Panc1 (cell line): ENCODE results near the gene TAGLN. TPM values are rescaled to one million over a fixed set of nuclear protein-coding genes. Genes with fewer than 3 reads are reported as not detected.

Experiments
- ATAC-seq: fragments of 200-7000 bp; cut with Tn5 transposase; 2 replicates; pipeline ENCODE4 v1.9.1; 2020; ENCODE audit warnings: mild to moderate bottlenecking, moderate library complexity
- BruUV-seq: library from RNA; stranded (reverse); fragments of 400-500 nt; replicated peaks from 2 replicates; lab custom pipeline; 2021; lab: Mats Ljungman, UMichigan
- CTCF ChIA-PET: fragments of 300-600 bp; sonication (Branson Sonifier 250); formaldehyde crosslinking; loops from one replicate; lab custom pipeline; 2022; ENCODE audit warnings: antibody characterized with exemption; lab: Charles Lee
- POLR2A ChIA-PET: fragments of 300-600 bp; sonication (Branson Sonifier 250); formaldehyde crosslinking; loops from one replicate; lab custom pipeline; 2022; ENCODE audit warnings: antibody characterized with exemption; lab: Charles Lee
- DNase-seq: peaks from one replicate; pipeline ENCODE4 v3.0.0-alpha.2; 2010; ENCODE audit warnings: low read depth, low spot score
- H3K27ac ChIP-seq: 2 replicates; pipeline ENCODE4 v1.5.1; 2011; ENCODE audit warnings: mild to moderate bottlenecking, low read length, inconsistent platforms
- H3K27me3 ChIP-seq: fragments of 200-500 bp; sonication (Bioruptor generic); 2 replicates; pipeline ENCODE4 v1.6.0; 2014; ENCODE audit warnings: low read length, inconsistent platforms; ENCODE audit not compliant: control insufficient read depth, insufficient read depth
- H3K36me3 ChIP-seq: fragments of 200-500 bp; sonication (Bioruptor generic); 2 replicates; pipeline ENCODE4 v1.5.1; 2014; ENCODE audit warnings: inconsistent platforms, mild to moderate bottlenecking, low read length, moderate library complexity; ENCODE audit not compliant: control insufficient read depth, insufficient read depth
- H3K4me1 ChIP-seq: 2 replicates; pipeline ENCODE4 v1.5.1; 2011; ENCODE audit warnings: inconsistent platforms, mild to moderate bottlenecking, low read length, moderate library complexity; ENCODE audit not compliant: control insufficient read depth, insufficient read depth
- H3K4me3 ChIP-seq, 2 experiments: 2 replicates each; pipeline ENCODE4 v1.5.1; 2011 to 2012; ENCODE audit warnings: low read depth in 2 of 2, low read length in 2 of 2, mild to moderate bottlenecking in 2 of 2, inconsistent platforms in 1 of 2, moderate library complexity in 1 of 2
- H3K9me3 ChIP-seq: fragments of 200-500 bp; sonication (Bioruptor generic); 2 replicates; pipeline ENCODE4 v1.5.1; 2014; ENCODE audit warnings: low read depth, mild to moderate bottlenecking, inconsistent platforms, low read length, moderate library complexity; ENCODE audit not compliant: control insufficient read depth, insufficient read depth
- POLR2AphosphoS5 ChIP-seq: IDR thresholded peaks from 2 replicates; pipeline ENCODE4 v1.6.1; 2012; ENCODE audit warnings: mild to moderate bottlenecking, low read depth, low read length, moderate library complexity
- SIN3A ChIP-seq: IDR thresholded peaks from 2 replicates; pipeline ENCODE4 v1.6.1; 2012; ENCODE audit warnings: low read depth, mild to moderate bottlenecking, low read length, moderate library complexity, borderline replicate concordance; ENCODE audit not compliant: insufficient read depth
- TCF7L2 ChIP-seq: IDR thresholded peaks from 2 replicates; pipeline ENCODE4 v1.6.1; 2011; ENCODE audit warnings: mild to moderate bottlenecking, low read depth, low read length, inconsistent platforms
- in situ Hi-C: cut with HindIII; loops from 2 replicates; pipeline ENCODE4 v1.10.0; 2016; ENCODE audit warnings: low sequenced_read_pairs, low pct_unique_long_range_greater_than_20kb
- intact Hi-C: fragments of 100-400 bp; cut with micrococcal nuclease; formaldehyde crosslinking; loops from one replicate; pipeline ENCODE4 v1.10.0; 2022; ENCODE audit not compliant: unreplicated experiment
- total RNA-seq: library from RNA; stranded (reverse); gene quantifications from one replicate; pipeline ENCODE4 v1.2.1, GENCODE V29; 2021; ENCODE audit not compliant: unreplicated experiment
- TF ChIP-seq, protein P1 (sequence below), 2 experiments: IDR thresholded peaks; 2 replicates each; pipeline ENCODE4 v1.6.1; 2011 to 2012; ENCODE audit warnings: low read depth in 2 of 2, control low read depth in 1 of 2, low read length in 1 of 2, mild to moderate bottlenecking in 1 of 2, moderate library complexity in 1 of 2; ENCODE audit not compliant: insufficient read depth in 1 of 2
- TF ChIP-seq, protein P2 (sequence below): fragments of 450-650 bp; IDR thresholded peaks from 2 replicates; pipeline ENCODE4 v1.5.1; 2017; ENCODE audit warnings: mild to moderate bottlenecking

Gene TAGLN
- total RNA-seq, 1 experiment from 2014 or later: 6.4 TPM

DNA sequence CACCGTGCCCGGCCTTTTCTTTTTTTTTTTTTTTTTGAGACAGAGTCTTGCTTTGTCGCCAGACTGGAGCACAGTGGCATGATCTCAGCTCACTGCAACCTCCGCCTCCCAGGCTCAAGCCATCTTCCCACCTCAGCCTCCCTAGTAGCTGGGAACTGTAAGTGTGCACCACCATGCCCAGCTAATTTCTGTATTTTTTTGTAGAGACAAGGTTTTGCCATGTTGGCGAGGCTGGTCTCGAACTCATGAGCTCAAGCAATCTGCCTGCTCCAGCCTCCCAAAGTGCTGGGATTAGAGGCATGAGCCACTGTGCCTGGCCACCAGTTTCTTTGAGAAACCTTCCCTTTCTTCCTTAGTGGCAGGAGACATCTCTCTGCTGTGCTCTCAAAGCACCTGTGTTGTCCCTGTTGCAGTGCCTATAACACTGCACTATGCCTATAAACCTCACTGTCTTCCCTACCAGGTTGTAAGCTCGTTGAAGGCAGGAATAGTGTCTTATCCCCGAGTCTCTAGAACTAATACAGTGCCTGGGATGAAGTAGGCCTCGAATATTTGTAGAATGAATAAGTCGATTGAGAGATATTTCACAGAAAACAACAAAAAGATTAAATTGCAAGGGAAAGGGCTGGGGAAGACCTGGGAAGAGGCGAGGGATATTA is 13.7 kb downstream of the TAGLN start:
- H3K9me3 ChIP-seq: no peaks in the 10 kb centered on the region
- H3K4me1 ChIP-seq: no peaks in the 10 kb centered on the region
- ChIA-PET CTCF (no interaction called here), POLR2A (no interaction called here)
- no peak overlapping the region for H3K4me3 ChIP-seq
- H3K27ac ChIP-seq: no peak overlapping the region
- TF ChIP-seq TCF7L2 (no peak), POLR2AphosphoS5 (no peak), SIN3A (no peak)
- TF ChIP-seq, protein P1, sequence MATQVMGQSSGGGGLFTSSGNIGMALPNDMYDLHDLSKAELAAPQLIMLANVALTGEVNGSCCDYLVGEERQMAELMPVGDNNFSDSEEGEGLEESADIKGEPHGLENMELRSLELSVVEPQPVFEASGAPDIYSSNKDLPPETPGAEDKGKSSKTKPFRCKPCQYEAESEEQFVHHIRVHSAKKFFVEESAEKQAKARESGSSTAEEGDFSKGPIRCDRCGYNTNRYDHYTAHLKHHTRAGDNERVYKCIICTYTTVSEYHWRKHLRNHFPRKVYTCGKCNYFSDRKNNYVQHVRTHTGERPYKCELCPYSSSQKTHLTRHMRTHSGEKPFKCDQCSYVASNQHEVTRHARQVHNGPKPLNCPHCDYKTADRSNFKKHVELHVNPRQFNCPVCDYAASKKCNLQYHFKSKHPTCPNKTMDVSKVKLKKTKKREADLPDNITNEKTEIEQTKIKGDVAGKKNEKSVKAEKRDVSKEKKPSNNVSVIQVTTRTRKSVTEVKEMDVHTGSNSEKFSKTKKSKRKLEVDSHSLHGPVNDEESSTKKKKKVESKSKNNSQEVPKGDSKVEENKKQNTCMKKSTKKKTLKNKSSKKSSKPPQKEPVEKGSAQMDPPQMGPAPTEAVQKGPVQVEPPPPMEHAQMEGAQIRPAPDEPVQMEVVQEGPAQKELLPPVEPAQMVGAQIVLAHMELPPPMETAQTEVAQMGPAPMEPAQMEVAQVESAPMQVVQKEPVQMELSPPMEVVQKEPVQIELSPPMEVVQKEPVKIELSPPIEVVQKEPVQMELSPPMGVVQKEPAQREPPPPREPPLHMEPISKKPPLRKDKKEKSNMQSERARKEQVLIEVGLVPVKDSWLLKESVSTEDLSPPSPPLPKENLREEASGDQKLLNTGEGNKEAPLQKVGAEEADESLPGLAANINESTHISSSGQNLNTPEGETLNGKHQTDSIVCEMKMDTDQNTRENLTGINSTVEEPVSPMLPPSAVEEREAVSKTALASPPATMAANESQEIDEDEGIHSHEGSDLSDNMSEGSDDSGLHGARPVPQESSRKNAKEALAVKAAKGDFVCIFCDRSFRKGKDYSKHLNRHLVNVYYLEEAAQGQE (IDR thresholded peaks at IDR 0.05; ENCODE audit: insufficient read depth in 1 of 2, low read depth in 2 of 2, low read length in 1 of 2): no peak
- TF ChIP-seq, protein P2, sequence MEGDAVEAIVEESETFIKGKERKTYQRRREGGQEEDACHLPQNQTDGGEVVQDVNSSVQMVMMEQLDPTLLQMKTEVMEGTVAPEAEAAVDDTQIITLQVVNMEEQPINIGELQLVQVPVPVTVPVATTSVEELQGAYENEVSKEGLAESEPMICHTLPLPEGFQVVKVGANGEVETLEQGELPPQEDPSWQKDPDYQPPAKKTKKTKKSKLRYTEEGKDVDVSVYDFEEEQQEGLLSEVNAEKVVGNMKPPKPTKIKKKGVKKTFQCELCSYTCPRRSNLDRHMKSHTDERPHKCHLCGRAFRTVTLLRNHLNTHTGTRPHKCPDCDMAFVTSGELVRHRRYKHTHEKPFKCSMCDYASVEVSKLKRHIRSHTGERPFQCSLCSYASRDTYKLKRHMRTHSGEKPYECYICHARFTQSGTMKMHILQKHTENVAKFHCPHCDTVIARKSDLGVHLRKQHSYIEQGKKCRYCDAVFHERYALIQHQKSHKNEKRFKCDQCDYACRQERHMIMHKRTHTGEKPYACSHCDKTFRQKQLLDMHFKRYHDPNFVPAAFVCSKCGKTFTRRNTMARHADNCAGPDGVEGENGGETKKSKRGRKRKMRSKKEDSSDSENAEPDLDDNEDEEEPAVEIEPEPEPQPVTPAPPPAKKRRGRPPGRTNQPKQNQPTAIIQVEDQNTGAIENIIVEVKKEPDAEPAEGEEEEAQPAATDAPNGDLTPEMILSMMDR: no peak
- no peaks in the 10 kb centered on the region for H3K27me3 ChIP-seq
- in situ Hi-C loops: no loop called here
- H3K36me3 ChIP-seq: no peaks in the 10 kb centered on the region
- intact Hi-C loops: no loop called here
- no TSS peak for BruUV-seq
- no peak for DNase-seq
- ATAC-seq: no peak

DNA sequence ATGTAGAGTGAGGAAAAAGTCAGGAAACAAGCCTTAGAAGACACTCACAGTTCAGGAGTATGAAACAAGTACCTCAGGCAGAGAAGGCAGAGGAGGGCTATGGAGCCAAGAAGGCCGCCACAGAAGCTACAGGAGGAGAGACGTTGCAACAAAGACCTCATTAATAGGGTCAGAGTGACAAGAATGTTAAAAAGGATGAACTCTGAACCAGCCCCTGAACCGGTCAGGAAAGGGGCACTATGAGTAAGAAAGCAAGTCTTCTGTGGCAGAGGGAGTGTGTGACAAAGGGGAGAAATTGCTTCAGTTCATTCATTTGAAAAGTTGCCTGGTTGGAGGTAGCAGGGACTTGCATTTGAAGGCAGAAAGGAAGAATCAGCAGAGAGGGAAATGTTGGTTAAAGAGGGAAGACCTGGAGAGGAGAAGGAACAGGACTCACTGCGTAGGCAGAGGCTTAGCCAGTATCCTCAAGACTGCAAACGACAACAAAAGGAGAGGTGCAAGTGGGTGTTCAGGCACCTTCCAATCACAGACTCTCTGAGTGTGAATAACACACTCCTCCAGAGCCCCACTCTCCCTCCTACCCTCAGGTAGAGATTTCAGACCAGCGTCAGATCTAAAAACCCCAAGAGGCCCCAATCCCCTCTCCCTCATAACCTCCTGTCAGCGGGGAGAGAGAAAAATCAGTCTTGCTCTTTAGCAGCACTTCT is 15.4 kb downstream of the TAGLN start:
- no TSS peak for BruUV-seq
- TF ChIP-seq POLR2AphosphoS5 (no peak), TCF7L2 (no peak), SIN3A (no peak)
- TF ChIP-seq, protein P2: no peak

More for the DNA sequence above, 15.4 kb downstream of the TAGLN start:
- Histone ChIP-seq H3K4me1 (no peaks in the 10 kb centered on the region), H3K4me3 (no peak overlapping the region), H3K27ac (no peak overlapping the region), H3K36me3 (0 out of 2 replicates have a peak, but pooled peaks cover 2% of the 10 kb centered on the region), H3K27me3 (no peaks in the 10 kb centered on the region), H3K9me3 (no peaks in the 10 kb centered on the region)
- in situ Hi-C loops: no loop called here
- intact Hi-C loops: no loop called here
- ATAC-seq (no peak), DNase-seq (no peak)
- ChIA-PET CTCF (no interaction called here), POLR2A (interaction anchor here (0.7 kb wide), 1 partner anchor 34 kb away, joined by 4 read pairs; no protein-coding TSS in a partner anchor)
